Stimulated activated CD8-positive, alpha-beta memory T cell treated with anti-CD3 and anti-CD28 coated beads, Interleukin-4, amount 100 ng/mL, for 48 hours (primary cell): ENCODE data around the gene CEP295NL.
"Not testable (repeated sequence)": the region's sequence is repeated elsewhere in the genome, so short reads cannot be mapped to it uniquely, and the experiment has no call there.

ENCODE experiments used
- DNase-seq: peaks from one replicate; pipeline ENCODE4 v3.0.0-alpha.2; 2020

Gene CEP295NL

GRCh38 chr17:78925662-78926555, 22.9 kb upstream of the CEP295NL start:
- DNase-seq, result no peak

- peak; percentile 69 for DNase-seq
Measured at GRCh38 chr17:78925234-78925633, 22.2 kb upstream of the CEP295NL start, which contains the start of gene TIMP2. Gene TIMP2, minus strand, starts transcription at chr17:78925387. Its CDS starts 299 bp downstream, at chr17:78925088.

- DNase-seq, result no peak
Measured at GRCh38 chr17:78924481-78925151, 21.6 kb upstream of the CEP295NL start.

GRCh38 chr17:78923660-78924453, 20.9 kb upstream of the CEP295NL start:
- peak; percentile 68 for DNase-seq

GRCh38 chr17:78922816-78923498, 20.0 kb upstream of the CEP295NL start:
- no peak for DNase-seq

GRCh38 chr17:78921437-78921971, 18.5 kb upstream of the CEP295NL start:
- DNase-seq, result no peak

- DNase-seq, result no peak
Measured at GRCh38 chr17:78920528-78920927, 17.5 kb upstream of the CEP295NL start.

- no peak for DNase-seq
Measured at GRCh38 chr17:78919861-78920450, 17.0 kb upstream of the CEP295NL start.

GRCh38 chr17:78918979-78919378, 16.0 kb upstream of the CEP295NL start:
- DNase-seq, result no peak

GRCh38 chr17:78917451-78918275, 14.7 kb upstream of the CEP295NL start:
- no peak for DNase-seq

- DNase-seq, result no peak
Measured at GRCh38 chr17:78915872-78916632, 13.1 kb upstream of the CEP295NL start.

GRCh38 chr17:78913115-78913514, 10.1 kb upstream of the CEP295NL start:
- no peak for DNase-seq

GRCh38 chr17:78912082-78912481, 9.1 kb upstream of the CEP295NL start:
- no peak for DNase-seq

GRCh38 chr17:78911543-78911942, 8.5 kb upstream of the CEP295NL start:
- not testable (repeated sequence) for DNase-seq

- DNase-seq, result no peak
Measured at GRCh38 chr17:78910497-78911284, 7.7 kb upstream of the CEP295NL start.

GRCh38 chr17:78908426-78908825, 5.4 kb upstream of the CEP295NL start:
- DNase-seq, result no peak

GRCh38 chr17:78905541-78905940, 2.5 kb upstream of the CEP295NL start:
- DNase-seq, result no peak

GRCh38 chr17:78905116-78905515, 2.1 kb upstream of the CEP295NL start:
- no peak for DNase-seq

GRCh38 chr17:78904371-78904770, 1.4 kb upstream of the CEP295NL start:
- no peak for DNase-seq
